Urothelium cell line (cell line): ENCODE measurements around the gene CCSER1.
"Not testable (repeated sequence)": the region's sequence is repeated elsewhere in the genome, so short reads cannot be mapped to it uniquely, and the experiment has no call there.

Experiments
- DNase-seq: peaks from one replicate; pipeline ENCODE4 v3.0.0; 2011; ENCODE audit warnings: low spot score, mixed read lengths
- FAIRE-seq: peaks from 2 replicates; lab custom pipeline; 2011; peaks lifted over from hg19 to GRCh38; lab: Jason Lieb, UNC

CCSER1 gene

DNA sequence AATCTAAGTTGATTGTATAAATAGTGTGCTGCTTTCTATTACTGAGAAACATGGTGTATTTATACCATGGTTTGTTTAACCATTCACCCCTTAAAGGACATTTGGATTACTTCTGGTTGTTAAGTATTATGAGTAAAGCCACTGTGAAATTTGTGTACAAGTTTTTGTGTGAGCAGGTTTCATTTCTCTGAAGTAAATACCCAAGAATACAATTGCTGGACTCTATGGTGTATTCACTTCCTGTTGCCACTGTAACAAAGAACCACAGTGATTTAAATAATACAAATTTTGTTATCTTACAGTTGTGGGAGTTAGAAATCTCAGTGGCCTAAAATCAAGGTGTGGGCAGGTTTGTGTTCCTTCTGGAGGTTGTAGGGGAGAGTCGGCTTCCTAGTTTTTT is 869.6 kb downstream of the CCSER1 start:
- no peak for DNase-seq
- no peak for FAIRE-seq

- no peak for FAIRE-seq
These were observed 888.7 kb downstream of the CCSER1 start for GRCh38 chr4:91015861-91016260.

GRCh38 chr4:91019513-91019912 is 892.3 kb downstream of the CCSER1 start:
- FAIRE-seq (no peak), DNase-seq (no peak)

More at GRCh38 chr4:91015861-91016260, 888.7 kb downstream of the CCSER1 start:
- DNase-seq = no peak

DNA sequence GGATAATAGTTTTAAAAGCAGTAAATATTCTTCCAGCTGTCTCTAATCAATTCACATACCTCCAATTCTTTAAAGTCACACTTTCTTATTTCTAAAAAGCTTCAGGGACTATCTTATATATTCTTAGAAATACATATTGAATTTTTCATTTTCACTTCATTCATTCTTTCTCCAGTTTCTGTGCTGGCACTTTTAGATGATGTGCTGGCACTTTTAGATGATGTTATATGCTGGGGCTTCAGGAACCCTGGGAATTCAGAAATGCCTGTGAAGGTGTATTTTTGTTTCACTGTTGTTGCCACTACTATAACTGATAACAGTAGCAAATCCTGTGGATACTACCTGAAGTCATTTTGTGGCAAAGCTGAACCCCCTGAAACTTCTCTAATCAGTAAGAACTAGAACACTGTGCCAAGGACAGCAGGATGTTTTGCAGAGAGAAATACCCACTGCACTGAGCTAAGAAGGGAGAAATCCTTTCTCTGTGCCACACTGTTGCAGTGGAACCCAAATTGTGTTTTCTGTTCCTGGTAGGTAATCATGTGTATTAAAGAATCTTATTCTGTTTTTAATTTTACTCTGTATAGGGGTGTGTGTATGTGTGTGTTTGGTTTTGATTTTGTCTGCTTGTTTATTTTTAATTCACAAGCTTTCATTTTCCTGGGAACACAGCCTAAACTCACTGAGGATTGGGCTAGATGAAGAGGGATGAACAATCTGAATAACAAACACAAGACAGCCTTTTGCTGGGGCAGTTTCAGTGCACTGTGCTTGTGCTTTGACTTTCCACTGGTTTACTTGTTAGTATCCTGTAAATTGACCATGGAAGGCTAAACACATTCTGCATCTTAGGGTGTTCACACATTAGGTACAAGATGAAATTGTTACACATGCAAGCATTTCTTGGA is 898.3 kb downstream of the CCSER1 start:
- FAIRE-seq (no peak), DNase-seq (no peak)

DNA sequence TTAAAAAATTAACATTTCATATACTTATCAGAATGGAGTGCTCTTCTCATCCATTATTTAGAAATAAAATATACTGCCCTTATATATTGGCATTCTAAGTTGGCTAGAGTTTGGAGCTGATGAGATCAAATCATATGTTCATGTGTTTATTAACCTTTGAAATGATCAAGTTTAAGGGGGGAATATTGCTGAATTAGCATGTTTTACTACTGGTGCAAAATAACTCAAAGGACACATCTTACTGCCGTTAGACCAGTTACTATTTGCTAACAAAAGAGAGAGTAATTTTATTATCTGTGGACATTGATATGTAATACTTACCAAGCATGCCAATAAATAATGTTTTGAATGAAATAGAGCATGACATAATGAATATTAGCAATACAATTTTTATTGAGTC is 901.0 kb downstream of the CCSER1 start:
- DNase-seq (no peak), FAIRE-seq (no peak)

GRCh38 chr4:91031761-91032160 is 904.6 kb downstream of the CCSER1 start:
- FAIRE-seq = no peak
- no peak for DNase-seq

- FAIRE-seq = no peak
- DNase-seq = no peak
These were observed 905.7 kb downstream of the CCSER1 start for GRCh38 chr4:91032725-91033445.

GRCh38 chr4:91035276-91035675 is 908.1 kb downstream of the CCSER1 start:
- no peak for FAIRE-seq

DNA sequence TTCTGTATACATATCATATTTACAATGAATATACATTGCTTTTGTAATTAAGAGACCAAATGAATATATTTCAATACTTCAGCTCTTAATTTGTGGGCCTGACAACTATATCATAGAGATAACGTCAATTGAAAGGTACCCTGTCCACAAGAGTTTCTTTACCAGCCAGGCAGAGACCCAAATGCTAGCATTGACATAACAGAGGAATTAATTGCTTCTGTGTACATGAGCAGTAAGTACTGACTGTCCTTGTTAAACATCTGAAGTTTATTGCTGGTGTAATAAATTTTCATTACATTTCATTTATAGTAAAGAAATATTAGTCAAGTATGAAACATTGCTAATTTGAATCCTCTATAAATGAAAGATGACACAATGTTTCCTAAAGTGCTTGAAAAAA is 910.8 kb downstream of the CCSER1 start:
- DNase-seq (no peak), FAIRE-seq (no peak)

More at GRCh38 chr4:91035276-91035675, 908.1 kb downstream of the CCSER1 start:
- DNase-seq = no peak

DNA sequence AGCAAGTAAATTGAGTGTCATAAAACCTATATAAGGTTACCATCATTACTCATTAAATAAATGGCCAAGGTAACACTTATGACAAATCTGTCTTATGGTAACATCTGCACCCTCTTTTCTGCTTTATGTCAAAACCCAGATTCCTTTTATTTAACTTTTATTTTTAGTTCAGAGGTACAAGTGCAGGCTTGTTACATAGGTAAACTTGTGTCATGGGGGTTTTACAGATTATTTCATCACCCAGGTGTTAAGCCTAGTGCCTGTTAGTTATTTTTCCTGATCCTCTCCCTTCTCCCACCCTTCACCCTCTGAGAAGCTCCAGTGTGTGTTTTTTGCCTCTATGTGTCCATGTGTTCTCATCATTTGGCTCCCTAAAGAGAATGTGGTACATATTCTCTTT is 930.7 kb downstream of the CCSER1 start:
- FAIRE-seq = no peak
- DNase-seq = no peak

GRCh38 chr4:91058345-91058744 is 931.2 kb downstream of the CCSER1 start:
- no peak for FAIRE-seq
- peak; percentile 9 for DNase-seq

DNA sequence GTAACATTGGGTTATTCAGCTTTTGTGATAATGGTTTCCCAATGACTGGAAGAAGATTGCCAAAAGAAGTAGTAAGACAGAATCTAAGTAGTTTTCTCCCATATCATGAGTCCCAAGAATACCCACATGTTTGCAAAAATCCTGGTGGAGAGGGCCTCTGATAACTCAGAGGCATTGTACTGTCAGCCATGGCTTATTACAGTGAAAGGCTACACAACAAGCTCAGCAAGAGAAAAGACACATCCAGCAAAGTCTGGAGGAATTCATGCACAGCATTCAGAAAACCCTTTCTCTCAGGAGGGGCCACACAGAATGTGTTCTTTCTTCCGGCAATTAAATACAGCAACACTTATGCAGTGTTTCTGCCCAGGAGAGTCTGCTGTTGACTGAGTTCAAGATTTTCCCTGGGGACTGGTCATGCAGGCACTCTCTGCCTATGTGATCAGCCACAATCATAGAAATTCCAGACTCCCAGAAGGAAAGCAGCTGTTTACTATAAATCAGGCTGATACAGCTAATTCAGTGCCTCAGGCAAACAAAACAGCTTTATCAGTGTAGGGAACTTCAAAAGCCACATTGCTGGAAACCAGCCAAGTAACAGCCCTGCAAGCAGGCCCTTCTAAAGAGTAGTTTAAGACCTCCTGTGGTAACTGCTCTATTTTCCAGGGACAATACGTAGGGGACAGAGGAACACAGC is 937.1 kb downstream of the CCSER1 start:
- DNase-seq (peak; percentile 24), FAIRE-seq (no peak)

DNA sequence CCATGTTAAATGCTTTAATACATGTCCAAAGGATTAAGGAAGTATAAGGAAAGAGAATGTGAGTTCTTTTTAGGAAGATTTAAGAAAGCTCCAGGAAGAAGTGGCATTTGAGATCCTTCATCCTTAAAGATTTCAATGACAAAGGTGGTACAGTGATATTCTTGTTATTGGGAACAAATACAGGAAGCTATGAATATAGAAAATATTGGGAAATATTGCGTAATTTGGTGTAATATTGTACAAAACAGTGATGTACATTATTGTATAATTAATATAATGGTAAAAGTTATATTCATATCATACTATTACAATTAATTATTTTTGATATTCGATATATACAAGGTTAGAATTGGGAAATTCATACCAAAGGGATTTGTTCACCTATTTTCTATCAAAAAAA is 937.9 kb downstream of the CCSER1 start:
- DNase-seq = no peak
- FAIRE-seq = no peak

DNA sequence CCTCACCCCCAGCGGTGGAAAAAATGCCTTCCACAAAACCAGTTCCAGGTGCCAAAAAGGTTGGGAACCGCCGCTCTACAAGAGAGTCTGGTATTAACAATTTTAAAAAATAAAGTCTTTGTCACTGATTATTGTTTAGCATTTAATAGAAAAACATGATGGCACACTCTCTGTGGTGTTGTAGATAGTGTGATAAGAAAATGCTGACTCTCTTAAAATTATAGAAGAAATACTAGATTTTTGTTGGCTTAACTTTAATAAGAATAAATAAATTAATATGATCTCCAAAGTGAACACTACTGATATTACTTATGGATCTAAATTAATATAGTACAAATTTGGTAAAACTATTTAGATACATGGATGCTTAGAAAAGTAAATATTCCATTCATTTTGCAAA is 943.5 kb downstream of the CCSER1 start:
- FAIRE-seq (no peak), DNase-seq (no peak)

DNA sequence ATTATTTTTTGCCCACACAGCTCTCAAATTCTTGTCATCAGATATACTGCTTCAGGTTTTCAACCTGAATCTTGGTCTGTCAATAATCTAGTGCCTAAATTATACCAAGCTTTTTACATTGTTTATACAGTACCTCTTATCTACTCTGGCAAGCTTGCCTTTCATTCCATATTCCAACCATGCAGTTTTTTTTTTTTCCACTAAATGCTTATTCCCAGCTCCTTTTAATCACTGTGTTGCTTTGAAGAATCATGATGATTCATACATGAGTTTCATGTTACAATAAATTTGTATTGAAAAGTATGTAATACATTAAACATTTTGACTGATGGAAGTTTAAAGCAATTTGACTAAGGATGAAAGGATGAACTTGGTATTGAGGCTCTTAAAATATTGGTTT is 949.0 kb downstream of the CCSER1 start:
- DNase-seq = no peak
- FAIRE-seq = no peak

DNA sequence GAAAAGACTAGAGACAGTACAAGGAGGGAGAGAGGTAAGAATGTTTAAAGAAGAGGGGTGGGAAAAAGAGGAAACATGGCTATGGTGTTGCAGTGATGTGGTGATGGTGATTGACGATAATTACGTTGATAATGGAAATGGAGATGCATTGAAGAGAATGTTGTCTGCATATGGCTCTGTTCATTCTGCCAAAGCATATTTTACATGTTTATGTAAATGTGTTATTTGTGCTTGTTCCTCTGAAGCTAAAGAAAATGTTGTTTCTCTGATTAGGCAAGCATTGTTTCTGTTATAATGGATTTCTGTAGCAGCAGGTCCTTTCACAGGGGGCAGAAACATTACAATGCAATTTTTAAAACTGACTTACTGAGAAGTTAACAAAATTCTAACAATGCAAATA is 958.8 kb downstream of the CCSER1 start:
- FAIRE-seq (no peak), DNase-seq (no peak)

DNA sequence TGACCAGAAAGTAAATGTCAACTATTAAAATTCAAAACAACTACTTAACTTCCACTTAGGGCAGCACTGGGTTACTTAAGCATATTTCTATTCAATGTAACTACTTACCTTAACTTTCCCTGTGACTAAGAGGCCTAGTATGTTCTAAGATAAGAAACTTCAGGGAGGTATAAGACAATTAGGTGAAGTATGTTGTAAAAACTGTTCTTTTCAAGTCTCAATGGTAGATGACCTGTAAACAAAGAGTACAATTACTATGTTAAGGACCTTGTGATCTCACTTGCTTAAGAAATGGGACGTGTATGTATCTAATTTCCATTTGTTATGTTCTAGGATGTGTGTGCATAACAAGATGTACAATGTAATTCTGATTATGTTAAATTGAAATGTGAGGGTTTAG is 960.5 kb downstream of the CCSER1 start:
- DNase-seq (no peak), FAIRE-seq (no peak)

DNA sequence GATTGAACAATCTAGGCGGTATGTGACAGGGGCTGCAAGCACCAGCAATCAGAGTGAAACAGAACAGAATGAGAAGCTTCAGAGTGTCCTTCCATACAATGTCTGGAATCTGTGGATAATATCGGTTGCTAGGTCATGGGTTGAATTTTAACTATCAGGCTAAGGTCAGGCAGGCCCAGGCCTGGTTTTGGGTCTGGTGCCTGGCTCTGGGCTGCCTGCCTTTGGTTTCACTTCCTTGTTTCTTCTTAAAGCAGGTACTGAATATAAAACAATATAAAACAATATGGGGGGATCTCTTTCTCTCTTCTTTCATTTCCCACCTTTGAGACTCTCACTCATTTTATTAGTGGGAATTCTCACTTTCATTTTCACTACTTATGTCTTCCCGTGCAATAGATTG is 962.0 kb downstream of the CCSER1 start:
- FAIRE-seq (no peak), DNase-seq (no peak)

- FAIRE-seq = no peak
These were observed 965.3 kb downstream of the CCSER1 start for GRCh38 chr4:91092398-91092980.

GRCh38 chr4:91094220-91094619 is 967.0 kb downstream of the CCSER1 start:
- FAIRE-seq = peak; percentile 42
- not testable (repeated sequence) for DNase-seq

More at GRCh38 chr4:91092398-91092980, 965.3 kb downstream of the CCSER1 start:
- DNase-seq = no peak

DNA sequence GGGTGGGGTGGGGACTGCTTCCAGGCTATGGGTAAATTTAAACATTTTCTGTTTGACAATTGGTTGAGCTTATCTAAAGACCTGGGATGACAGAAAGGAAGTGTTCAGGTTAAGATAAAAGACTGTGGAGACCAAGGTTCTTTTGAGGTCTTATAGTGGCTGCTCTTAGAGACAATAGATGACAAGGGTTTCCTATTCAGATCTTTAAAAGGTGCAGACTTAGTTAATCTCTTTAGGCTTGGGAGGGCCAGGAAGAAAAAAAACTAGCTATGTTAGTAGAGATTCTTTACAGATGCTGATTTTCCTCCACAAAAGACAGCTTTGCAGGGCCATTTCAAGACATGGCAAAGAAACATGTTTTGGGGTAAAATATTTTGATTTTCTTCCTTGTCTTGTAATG is 972.5 kb downstream of the CCSER1 start:
- no peak for DNase-seq
- FAIRE-seq = no peak
